AG09319 (cell line): ENCODE measurements around the gene CCL18.
"Not testable (repeated sequence)": the region's sequence is repeated elsewhere in the genome, so short reads cannot be mapped to it uniquely, and the experiment has no call there.

Experiments used
- DNase-seq: peaks from one replicate; pipeline ENCODE4 v3.0.0-alpha.2; 2010; ENCODE audit warnings: low read depth; ENCODE audit errors: extremely low read depth
- CTCF ChIP-seq: IDR thresholded peaks from 2 replicates; pipeline ENCODE4 v1.5.1; 2011; ENCODE audit warnings: low read depth, mild to moderate bottlenecking, inconsistent platforms, low read length, moderate library complexity

Gene CCL18, protein sequence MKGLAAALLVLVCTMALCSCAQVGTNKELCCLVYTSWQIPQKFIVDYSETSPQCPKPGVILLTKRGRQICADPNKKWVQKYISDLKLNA

DNA sequence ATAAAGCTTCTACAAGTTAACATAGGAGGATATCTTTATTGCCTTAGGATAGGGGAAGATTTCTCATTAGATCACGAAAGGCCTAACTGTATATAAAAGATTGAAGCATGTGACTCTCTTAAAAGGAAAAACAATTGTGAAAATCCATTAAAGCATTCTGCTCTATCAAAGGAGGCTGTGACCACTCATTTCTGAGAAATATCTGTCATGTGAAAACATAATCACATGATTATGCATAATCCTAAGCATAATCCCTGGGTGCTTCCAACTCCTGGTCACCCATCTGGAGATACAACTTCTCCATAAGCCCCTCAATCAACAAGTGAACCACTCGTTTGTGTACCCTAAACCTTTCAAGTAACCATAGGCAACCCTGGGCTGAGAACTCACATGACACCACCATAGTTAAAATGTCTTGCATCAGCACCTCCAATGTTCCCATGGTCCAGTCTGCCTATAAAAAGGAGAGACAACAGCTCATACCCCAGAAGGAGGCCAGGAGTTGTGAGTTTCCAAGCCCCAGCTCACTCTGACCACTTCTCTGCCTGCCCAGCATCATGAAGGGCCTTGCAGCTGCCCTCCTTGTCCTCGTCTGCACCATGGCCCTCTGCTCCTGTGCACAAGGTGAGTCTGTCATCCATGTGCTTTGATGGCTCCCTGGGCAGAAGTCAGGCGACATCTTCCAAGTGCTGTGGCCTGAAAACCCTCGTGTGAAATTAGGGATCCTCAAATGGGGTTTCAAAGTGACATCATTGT lies at the start of gene CCL18:
Gene CCL18 (plus strand): TSS at position 487 of the 756 bp plus-strand sequence. CDS start 71 bp downstream, at position 558.
- no peak for DNase-seq
- no peak for TF ChIP-seq CTCF

DNA sequence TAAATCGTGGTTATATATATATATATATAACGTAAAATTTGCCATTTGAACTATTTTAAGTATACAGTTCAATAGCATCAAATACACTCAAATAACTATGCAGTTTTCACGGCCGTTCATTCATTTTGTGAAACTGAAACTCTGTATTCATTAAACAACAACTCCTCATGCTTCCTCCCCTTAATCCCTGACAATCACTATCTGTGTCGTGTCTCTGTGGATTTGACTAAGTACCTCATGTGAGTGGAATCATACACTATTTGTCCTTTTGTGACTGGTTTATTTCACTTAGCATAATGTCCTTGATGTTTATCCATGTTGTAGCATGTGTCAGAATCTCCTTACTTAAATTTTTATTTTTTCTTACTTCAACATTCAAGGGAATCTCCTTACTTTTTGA lies 49.1 kb upstream of the CCL18 start:
- DNase-seq: no peak
- no peak for TF ChIP-seq CTCF

GRCh38 chr17:36015895-36016294 lies 48.2 kb upstream of the CCL18 start:
- not testable (repeated sequence) for DNase-seq

- TF ChIP-seq CTCF: no peak
- DNase-seq: no peak
Observed at GRCh38 chr17:36016555-36016954, 47.5 kb upstream of the CCL18 start.

GRCh38 chr17:36017799-36018198 lies 46.3 kb upstream of the CCL18 start, which contains the start of gene CCL23:
Gene CCL23 (minus strand): TSS chr17:36017972. CDS start chr17:36017897, 75 bp downstream.
- TF ChIP-seq CTCF: no peak
- no peak for DNase-seq

DNA sequence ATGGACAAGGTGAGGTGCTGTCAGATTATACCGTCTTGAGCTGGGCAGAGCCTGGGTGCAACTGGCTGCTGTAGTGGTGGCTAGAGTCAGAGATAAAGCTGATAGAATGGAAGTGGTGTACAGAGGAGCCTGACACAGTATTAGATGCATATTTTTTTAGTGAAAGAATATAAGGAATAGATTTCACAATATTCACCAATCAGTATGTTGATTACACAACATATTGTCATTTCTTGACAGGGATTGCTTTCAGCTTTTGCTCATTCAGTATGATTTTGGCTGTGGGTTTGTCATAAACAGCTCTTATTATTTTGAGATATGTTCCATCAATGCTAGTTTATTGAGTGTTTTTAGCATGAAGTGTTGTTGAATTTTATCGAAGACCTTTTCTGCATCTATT lies 44.6 kb upstream of the CCL18 start:
- no peak for TF ChIP-seq CTCF
- no peak for DNase-seq

DNA sequence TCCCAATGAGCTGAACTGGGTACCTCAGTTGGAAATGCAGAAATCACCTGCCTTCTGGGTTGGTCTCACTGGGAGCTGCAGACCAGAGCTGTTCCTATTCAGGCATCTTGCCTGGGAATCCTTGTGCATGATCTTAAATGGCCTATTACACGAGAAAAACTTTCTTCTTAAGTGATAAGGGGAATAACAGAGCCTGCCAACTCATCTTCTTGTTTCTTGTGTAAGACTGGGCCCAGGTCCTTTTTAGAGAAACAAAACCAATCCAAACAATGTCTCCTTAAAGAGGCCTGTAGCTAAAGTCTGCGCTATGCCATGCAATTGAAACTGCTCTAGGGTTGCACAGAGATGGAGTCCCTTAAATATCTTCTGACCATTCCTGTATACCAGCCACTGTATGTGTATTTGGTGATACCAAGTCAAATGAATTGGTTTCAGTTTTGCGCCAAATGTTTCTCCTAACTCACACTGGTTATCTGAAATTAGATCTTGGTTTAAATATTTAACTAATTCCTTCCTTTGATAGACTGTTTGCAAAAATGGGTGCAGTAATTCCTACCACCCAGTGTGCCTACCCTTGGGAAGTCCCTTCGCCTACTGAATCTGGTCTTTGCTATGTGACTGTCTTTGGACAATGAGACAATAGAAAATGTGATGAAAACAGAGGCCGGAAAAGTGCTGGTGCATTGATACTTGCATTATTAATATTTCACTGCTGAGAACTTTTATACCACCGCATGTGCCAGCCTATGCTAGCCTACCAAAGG lies 39.8 kb upstream of the CCL18 start:
- no peak for TF ChIP-seq CTCF
- DNase-seq: no peak
